ENCODE results near the gene TNRC6B.
"Not testable (repeated sequence)": the region's sequence is repeated elsewhere in the genome, so short reads cannot be mapped to it uniquely, and the experiment has no call there.

The TNRC6B gene

DNA sequence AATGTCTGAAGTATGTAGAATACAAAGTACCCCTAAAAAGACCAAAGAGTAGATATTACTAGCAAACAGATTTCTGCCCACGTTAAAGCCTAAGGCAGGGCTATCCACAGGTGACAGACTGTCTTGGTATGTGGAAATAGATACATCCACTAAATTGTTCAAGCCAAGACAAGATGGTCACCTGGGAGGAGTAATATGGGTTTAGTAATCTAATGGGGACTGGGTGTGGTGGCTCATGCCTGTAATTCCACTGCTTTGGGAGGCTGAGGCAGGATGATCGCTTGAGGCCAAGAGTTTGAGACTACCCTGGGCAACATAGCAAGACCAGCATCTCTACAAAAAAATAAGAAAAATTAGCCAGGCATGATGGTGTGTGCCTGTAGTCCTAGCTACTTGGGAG lies 200.2 kb downstream of the TNRC6B start:
- DNase-seq = no peak

DNA sequence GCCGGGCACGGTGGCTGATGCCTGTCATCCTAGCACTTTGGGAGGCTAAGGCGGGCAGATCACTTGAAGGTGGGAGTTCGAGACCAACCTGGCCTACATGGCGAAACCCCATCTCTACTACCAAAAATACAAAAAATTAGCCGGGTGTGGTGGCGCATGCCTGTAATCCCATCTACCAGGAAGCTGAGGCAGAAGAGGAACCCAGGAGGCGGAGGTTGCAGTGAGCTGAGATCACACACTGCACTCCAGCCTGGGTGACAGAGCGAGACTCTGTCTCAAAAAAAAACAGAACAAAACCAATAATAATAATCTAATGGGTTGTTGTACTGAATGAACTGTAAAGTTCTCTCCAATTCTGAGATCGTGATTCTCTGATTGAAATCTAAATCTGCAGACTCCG lies 200.7 kb downstream of the TNRC6B start:
- DNase-seq = not testable (repeated sequence)

DNA sequence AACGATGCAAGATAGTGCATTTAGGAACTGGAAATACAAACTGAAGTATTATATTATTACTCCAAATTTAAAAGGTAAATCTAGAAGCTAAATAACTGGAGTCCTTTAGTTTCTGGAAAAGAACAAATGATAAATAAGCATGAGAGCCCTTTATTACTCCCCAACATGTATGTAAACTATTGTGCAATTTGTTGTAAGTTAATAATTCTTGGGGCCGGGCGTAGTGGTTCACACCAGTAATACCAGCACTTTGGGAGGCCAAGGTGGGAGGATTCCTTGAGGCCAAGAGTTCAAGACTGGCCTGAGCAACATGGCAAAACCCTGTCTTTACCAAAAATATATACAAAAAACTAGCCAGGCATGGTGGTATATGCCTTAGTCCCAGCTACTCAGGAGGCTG lies 203.7 kb downstream of the TNRC6B start:
- no peak for DNase-seq

GRCh38 chr22:40383905-40384304 lies 206.2 kb downstream of the TNRC6B start:
- DNase-seq = no peak

DNA sequence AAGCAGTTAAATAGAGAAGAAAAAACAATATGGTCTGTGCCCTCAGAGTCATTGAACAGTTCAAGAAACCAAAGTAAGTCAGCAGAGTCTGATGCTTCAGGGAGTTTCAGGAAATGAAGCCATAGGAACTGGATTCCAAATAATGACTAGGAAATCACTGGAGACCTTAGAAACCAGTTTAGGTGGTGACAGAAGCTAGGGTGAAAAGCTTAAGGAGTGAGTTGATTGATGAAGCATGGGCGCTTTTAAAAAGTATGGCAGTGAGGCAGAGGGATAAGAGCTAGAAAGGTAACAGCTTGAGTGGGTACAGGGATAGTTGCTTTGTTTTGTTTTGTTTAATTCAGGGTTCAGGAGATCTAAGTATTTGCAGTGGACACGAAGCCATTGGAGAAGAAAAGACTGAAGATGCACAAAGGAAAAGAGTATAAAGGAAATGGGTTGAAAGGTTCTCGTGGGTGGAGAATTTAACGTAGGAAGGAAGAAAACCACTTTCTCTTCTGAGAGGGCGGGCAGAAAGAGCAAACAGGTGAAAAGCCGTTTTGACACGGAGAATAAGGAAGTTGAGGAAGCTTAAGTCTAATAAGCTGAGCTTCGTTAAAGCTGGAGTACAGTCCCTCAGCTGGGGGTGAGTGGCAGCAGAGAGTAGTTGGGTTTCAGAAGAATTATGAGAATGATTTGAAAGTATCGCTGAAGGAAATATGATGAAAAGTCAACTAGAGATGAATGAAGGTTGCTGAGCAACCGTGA lies 207.5 kb downstream of the TNRC6B start:
- no peak for DNase-seq
